ENCODE data around the gene TRIP10.

TRIP10 gene

GRCh38 chr19:6725513-6726231 lies 13.8 kb upstream of the TRIP10 start:
- DNase-seq (ENCODE audit: low read depth): no peak

- DNase-seq (ENCODE audit: low read depth): no peak
Measured at GRCh38 chr19:6728346-6728745, 11.1 kb upstream of the TRIP10 start.

- DNase-seq (ENCODE audit: low read depth): no peak
Measured at GRCh38 chr19:6729573-6730152, 9.8 kb upstream of the TRIP10 start.

- no peak for DNase-seq (ENCODE audit: low read depth)
Measured at GRCh38 chr19:6730153-6730804, 9.2 kb upstream of the TRIP10 start.

- no peak for DNase-seq (ENCODE audit: low read depth)
Measured at GRCh38 chr19:6730941-6731670, 8.4 kb upstream of the TRIP10 start.

GRCh38 chr19:6731822-6732221 lies 7.7 kb upstream of the TRIP10 start:
- no peak for DNase-seq (ENCODE audit: low read depth)

- DNase-seq (ENCODE audit: low read depth): no peak
Measured at GRCh38 chr19:6732803-6733337, 6.6 kb upstream of the TRIP10 start.

GRCh38 chr19:6733338-6734095 lies 6.0 kb upstream of the TRIP10 start:
- no peak for DNase-seq (ENCODE audit: low read depth)

GRCh38 chr19:6734096-6734696 lies 5.3 kb upstream of the TRIP10 start:
- no peak for DNase-seq (ENCODE audit: low read depth)

- no peak for DNase-seq (ENCODE audit: low read depth)
Measured at GRCh38 chr19:6735181-6735911, 4.1 kb upstream of the TRIP10 start.

- peak; percentile 50 for DNase-seq (ENCODE audit: low read depth)
Measured at GRCh38 chr19:6736169-6736916, 3.1 kb upstream of the TRIP10 start.

- no peak for DNase-seq (ENCODE audit: low read depth)
Measured at GRCh38 chr19:6736917-6737283, 2.6 kb upstream of the TRIP10 start.

- peak; percentile 99 for DNase-seq (ENCODE audit: low read depth)
Measured at GRCh38 chr19:6737284-6737872, 2.1 kb upstream of the TRIP10 start, which contains the start of gene GPR108. Gene GPR108, minus strand, starts transcription at chr19:6737580. Its CDS starts 4 bp downstream, at chr19:6737576.

- DNase-seq (ENCODE audit: low read depth): peak; percentile 71
Measured at GRCh38 chr19:6737873-6738786, 1.4 kb upstream of the TRIP10 start.

GRCh38 chr19:6738787-6739389 lies 592 bp upstream of the TRIP10 start:
- no peak for DNase-seq (ENCODE audit: low read depth)

GRCh38 chr19:6739883-6740588 lies 556 bp downstream of the TRIP10 start:
- DNase-seq (ENCODE audit: low read depth): no peak

Data from stimulated activated CD4-positive, alpha-beta T cell treated with anti-CD3 and anti-CD28 coated beads, Interleukin-2, amount 100 ng/mL, for 4 hours (primary cell).